Measurements from ENCODE around the gene MRPL18. TPM values are rescaled to one million over a fixed set of nuclear protein-coding genes. Genes with fewer than 3 reads are reported as not detected.
A peak's percentile ranks its signal among the peaks of the same experiment; 100 is the strongest.
"Not testable (repeated sequence)": the region's sequence is repeated elsewhere in the genome, so short reads cannot be mapped to it uniquely, and the experiment has no call there.

Gene MRPL18
- total RNA-seq, 1 donor from 2014 or later: 64.8 TPM

DNA sequence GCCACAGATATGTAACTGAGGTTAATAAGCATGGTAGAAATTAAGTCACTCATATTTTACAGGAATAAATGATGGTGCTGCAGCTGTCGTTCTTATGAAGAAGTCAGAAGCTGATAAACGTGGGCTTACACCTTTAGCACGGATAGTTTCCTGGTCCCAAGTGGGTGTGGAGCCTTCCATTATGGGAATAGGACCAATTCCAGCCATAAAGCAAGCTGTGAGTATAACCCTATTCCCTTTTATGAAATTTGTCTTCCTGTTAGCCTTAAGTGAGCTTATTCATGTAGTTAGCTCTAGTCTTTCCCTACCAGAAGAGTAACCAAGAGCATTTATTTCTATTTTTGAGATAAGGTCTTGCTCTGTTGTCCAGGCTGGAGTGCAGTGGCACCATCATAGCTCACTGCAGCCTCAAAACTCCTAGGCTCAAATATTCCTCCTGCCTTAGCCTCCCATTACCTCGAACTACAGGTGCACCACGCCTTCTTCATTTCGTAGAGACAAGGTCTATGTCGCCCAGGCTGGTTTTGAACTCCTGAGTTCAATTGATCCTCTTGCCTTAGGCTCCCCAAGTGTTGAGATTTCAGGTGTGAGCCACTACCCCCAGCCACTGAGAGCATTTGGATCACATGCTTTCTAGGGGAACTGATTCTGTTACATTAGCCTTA lies 12.9 kb upstream of the MRPL18 start:
- no peak for DNase-seq (ENCODE audit: low read depth)

- DNase-seq (ENCODE audit: low read depth): no peak
Observed at GRCh38 chr6:159778131-159778530, 12.1 kb upstream of the MRPL18 start.

DNA sequence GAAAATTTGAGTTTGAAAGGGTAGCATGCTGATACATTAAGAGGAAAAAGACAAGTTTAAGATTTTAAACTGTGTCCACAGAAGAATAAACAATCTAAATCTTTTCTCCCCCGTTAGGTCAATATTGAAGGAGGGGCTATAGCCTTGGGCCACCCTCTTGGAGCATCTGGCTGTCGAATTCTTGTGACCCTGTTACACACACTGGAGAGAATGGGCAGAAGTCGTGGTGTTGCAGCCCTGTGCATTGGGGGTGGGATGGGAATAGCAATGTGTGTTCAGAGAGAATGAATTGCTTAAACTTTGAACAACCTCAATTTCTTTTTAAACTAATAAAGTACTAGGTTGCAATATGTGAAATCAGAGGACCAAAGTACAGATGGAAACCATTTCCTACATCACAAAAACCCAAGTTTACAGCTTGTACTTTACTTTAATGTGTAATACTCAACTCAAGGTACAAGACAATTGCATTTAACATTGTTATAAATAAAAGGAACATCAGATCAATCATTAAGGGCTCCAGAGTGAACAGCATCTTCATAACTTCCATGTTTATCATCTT lies 11.6 kb upstream of the MRPL18 start:
- no peak for DNase-seq (ENCODE audit: low read depth)

GRCh38 chr6:159788276-159788675 lies 2.0 kb upstream of the MRPL18 start:
- no peak for DNase-seq (ENCODE audit: low read depth)

GRCh38 chr6:159788753-159789376 lies 1.4 kb upstream of the MRPL18 start:
- DNase-seq (ENCODE audit: low read depth): peak; percentile 32

DNA sequence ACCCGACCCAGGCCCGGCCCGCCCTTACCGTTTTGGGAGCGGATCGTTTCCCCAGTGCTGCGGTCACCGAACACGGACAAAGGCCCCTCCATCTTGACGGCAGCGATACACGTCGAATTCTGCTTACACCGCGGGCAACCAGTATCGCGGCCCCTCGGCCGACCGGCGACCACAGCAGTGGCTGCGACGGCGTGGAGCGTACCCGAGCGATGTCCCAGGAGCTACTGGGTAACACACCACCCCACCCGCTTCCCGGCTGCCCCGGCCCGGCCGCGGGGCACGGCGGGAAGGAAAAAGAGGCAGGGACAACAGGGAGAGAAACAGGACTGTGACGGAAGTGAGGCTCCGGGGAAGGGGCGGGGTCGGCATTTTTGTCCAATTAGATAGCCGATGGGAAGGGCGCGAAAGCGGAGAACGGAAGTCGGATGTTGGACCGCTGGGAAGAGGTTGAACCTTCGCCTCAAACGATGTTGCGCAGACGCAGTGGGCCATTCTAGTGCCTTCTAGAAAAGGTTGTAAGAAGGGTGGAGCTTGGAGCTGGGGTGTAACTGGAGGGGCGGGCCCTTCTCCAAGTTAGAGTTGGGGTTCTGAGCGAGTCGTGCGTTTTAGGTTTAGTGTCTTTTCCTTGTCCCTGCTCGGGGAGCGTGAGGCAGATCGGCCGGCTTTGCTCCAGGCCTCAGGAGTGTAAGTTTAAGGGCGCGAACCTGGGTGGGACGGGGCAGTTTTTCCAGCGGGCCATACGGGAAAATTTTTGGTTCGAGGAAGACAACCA lies 704 bp upstream of the MRPL18 start, which contains the start of gene TCP1:
TSS of gene TCP1 (minus strand) at position 226 of the 772 bp plus-strand sequence. CDS start at position 92, 134 bp downstream.
- peak; percentile 99 for DNase-seq (ENCODE audit: low read depth)

- no peak for DNase-seq (ENCODE audit: low read depth)
Observed at GRCh38 chr6:159790956-159791598, 810 bp downstream of the MRPL18 start.

DNA sequence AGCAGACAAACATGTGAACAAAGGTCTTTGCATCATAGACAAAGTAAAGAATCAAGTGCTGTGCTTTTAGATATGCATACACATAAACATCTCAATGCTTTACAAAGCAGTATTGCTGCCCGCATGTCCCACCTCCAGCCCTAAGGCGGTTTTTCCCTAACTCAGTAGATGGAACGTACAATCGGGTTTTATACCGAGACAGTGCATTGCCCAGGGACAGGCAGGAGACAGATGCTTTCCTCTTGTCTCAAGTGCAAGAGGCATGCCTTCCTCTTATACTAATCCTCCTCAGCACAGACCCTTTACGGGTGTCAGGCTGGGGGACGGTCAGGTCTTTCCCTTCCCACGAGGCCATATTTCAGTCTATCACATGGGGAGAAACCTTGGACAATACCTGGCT lies 4.7 kb downstream of the MRPL18 start:
- not testable (repeated sequence) for DNase-seq (ENCODE audit: low read depth)

- DNase-seq (ENCODE audit: low read depth): no peak
Observed at GRCh38 chr6:159797554-159797953, 7.3 kb downstream of the MRPL18 start.

GRCh38 chr6:159800141-159800865 lies 10.0 kb downstream of the MRPL18 start, which contains the start of gene PNLDC1:
TSS of gene PNLDC1 (plus strand) at chr6:159800276. CDS start at chr6:159800308, 32 bp downstream.
- no peak for DNase-seq (ENCODE audit: low read depth)

DNA sequence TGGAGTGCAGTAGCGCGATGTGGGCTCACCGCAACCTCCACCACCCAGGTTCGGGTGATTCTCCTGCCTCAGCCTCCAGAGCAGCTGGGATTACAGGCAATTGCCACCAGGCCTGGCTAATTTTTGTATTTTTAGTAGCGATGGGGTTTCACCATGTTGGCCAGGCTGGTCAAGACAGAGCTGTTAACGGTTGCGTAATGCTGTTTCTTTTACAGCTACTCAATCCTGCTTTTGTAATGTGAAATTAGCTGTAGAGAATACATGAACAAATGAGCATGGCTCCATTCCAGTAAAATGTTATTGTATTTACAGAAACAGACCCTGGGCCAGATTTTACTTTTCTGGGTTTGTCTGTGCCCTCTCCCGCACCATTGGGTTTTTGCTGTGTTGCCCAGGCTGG lies 11.7 kb downstream of the MRPL18 start:
- DNase-seq (ENCODE audit: low read depth): no peak

GRCh38 chr6:159804504-159804903 lies 14.2 kb downstream of the MRPL18 start:
- no peak for DNase-seq (ENCODE audit: low read depth)

DNA sequence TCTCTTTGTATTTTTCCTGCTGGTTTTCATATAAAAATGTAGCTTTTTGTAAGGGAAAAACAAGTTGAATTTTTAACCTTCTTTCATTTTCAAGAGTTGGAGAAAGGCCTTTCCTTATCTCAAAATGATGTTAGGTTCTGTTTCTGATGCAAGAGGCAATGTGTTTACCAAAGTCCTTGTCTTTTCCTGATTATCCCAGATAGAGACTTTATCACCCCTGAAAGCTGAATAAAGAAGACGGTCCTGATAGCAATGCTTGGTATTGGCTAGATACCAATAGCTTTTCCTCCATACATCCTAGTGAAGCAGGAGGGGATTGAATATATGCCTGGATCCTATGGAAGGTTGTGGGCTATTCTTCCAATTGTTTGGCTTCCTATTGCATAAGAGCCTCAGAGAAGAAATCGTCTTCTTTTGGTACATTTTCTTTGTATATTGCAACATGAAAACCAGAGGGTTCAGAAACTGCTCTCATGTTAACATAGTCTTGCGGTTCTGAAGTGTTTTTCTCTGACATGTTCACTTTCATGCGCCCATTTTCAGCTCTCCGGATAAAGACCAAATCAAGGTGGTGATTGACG lies 15.3 kb downstream of the MRPL18 start:
- DNase-seq (ENCODE audit: low read depth): no peak

DNA sequence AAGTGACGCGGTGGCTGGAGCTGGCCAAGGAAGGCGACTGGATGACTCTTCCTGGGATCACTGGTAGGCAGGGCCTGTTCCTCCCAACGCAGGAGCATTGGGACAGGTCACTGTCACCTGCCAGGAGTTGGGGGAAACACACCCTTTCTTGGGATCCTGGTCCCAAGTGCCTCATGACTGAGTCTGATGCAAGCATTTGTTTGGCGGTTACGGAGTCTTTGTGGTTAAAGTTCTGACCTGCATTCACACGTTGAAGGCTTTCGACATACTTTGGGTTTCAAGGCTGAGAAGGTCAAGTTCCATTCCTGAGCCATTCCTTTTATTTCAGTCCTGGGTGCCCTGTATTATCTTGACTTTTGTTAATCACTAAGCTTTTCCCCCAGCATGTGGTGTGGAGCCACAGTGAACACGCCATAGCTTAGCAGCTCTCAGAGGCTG lies 15.8 kb downstream of the MRPL18 start:
- peak; percentile 68 for DNase-seq (ENCODE audit: low read depth)

- DNase-seq (ENCODE audit: low read depth): peak; percentile 28
Observed at GRCh38 chr6:159807150-159807858, 17.0 kb downstream of the MRPL18 start.

DNA sequence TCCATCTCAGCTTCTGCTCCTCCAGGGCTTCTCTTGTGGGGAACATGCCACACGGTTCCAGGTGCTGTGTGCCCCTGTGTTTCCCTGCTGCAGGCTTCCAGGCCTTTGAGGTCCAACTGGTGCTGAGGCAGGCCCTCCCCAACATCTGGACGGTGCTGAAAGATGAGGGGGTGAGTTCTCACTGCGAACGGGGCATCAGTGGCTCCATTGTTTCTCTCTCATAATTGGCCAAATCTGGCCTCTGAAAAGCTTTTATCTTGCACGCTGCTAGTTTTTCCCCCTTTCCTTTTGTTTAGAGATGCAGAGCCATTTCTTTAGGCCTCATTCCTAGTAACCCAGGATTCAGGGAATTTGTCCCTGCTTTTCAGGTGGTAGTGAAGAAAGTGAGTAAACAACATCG lies 18.4 kb downstream of the MRPL18 start:
- no peak for DNase-seq (ENCODE audit: low read depth)

DNA sequence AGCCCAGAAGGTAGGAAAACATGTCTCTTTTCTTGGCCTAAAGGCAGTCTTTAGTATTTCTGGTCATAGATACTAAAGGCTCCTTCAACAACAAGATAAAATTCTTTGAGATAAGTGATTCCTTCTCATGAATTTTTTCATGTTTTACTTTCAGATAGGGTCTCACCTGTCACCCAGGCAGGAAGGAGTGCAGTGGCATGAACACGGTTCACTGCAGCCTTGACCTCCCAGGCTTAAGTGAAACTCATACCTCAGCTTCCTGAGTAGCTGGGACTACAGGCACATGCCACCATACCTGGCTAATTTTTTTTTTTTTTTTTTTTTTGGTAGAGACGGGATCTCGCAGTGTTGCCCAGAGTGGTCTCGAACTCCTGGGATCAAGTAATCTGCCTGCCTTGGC lies 18.9 kb downstream of the MRPL18 start:
- DNase-seq (ENCODE audit: low read depth): no peak

GRCh38 chr6:159813781-159814180 lies 23.5 kb downstream of the MRPL18 start:
- no peak for DNase-seq (ENCODE audit: low read depth)

DNA sequence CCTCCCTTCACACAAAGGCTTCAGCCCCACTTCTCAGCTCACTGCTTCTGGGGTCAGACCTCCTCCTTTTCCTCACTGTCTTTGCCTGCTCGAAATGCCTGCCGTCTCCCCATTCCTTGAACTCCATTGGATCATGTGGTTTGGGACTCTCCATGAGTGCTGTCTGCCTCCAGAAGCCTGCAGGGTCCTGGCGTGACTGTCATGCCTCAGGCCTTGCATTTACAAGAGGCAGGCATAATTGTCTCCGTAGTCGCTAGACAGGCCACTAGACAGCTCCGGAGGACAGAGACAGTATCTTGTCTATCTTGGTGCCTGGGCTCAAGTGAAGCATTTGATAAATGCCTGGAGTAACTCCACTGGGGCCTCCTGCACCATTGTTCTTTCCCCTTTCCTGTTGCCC lies 25.1 kb downstream of the MRPL18 start:
- no peak for DNase-seq (ENCODE audit: low read depth)

- DNase-seq (ENCODE audit: low read depth): not testable (repeated sequence)
Observed at GRCh38 chr6:159816775-159817174, 26.5 kb downstream of the MRPL18 start.

Data from renal cortical epithelial cell (primary cell).